ENCODE results near the gene YTHDF2.
"Not testable (repeated sequence)": the region's sequence is repeated elsewhere in the genome, so short reads cannot be mapped to it uniquely, and the experiment has no call there.

Gene YTHDF2

DNA sequence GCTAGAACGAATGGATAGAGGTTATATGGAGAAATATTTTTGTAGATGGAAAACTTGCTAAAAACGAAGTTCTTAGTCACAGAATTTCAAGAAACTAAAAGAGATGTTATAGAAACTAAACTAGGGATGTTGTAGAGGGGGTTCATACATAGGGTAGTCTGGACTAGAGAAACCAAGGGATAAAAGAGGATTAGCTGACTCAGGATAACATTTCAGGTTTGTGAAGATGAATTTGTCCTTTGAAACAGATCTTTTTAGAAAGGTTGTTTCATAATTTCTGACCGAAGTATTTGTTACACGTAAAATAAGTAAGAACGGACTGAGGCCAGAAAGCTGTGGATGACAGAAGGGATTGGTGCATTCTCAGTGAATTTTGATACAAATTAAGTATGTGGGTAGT lies 13.6 kb downstream of the YTHDF2 start:
- no peak overlapping the region for H3K4me3 ChIP-seq (ENCODE audit: low read depth, low read length)
- DNase-seq (ENCODE audit: low read depth), result no peak
- TF ChIP-seq, protein P1, sequence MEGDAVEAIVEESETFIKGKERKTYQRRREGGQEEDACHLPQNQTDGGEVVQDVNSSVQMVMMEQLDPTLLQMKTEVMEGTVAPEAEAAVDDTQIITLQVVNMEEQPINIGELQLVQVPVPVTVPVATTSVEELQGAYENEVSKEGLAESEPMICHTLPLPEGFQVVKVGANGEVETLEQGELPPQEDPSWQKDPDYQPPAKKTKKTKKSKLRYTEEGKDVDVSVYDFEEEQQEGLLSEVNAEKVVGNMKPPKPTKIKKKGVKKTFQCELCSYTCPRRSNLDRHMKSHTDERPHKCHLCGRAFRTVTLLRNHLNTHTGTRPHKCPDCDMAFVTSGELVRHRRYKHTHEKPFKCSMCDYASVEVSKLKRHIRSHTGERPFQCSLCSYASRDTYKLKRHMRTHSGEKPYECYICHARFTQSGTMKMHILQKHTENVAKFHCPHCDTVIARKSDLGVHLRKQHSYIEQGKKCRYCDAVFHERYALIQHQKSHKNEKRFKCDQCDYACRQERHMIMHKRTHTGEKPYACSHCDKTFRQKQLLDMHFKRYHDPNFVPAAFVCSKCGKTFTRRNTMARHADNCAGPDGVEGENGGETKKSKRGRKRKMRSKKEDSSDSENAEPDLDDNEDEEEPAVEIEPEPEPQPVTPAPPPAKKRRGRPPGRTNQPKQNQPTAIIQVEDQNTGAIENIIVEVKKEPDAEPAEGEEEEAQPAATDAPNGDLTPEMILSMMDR (IDR thresholded peaks at IDR 0.05; ENCODE audit: low read depth, low read length, missing control alignments), result no peak

DNA sequence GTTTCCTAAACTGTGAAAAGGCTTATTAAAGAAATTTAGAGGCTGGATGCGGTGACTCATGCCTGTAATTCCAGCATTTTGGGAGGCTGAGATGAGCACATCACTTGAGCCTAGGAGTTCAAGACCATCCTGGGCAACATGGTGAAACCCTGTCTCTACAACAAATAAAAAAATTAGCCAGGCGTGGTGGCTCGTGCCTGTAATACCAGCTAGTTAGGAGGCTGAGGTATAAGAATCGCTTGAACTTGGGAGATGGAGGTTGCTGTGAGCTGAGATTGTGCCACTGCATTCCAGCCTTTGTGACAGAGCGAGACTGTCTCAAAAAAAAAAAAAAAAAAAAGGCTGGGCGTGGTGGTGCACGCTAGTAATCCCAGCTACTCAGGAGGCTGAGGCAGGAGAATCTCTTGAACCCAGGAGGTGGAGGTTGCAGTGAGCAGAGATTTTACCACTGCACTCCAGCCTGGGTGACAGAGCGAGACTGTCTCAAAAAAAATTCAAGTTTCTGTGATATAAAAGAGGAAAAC lies 14.1 kb downstream of the YTHDF2 start:
- DNase-seq (ENCODE audit: low read depth); H3K4me3 ChIP-seq (ENCODE audit: low read depth, low read length): not testable (repeated sequence)

DNA sequence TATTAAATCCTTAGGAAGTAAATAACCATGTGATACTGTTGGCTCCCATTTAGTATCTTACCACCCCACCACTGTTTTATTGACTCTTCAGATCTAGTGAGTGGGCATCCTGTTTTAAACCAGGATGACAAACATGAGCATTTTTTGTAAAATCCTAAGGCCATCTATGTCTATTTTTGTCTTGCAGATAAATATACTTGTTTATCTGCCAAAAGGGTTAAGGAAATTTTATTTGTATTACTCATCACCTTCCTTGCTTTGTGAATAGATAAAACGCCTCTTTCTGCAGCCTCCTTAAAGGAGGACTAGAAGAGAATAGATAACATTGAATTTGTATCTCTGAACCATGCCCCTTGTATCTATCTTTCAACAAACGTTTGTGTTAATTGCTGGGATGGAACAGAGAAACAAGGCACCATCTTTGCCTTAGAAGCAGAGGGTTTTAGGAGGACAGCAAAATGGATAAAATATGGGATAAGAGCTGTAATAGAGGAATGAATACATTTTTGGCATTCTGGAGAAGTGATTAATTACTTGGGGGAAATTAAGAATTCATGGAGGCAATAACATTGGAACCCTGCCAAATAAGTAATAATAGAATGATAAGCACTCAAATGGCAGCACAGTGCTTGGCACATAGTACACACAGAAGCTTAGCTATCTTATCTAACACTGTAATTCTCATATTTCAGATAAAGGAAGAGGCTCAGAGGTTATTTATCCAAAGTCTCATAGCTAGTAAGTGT lies 14.7 kb downstream of the YTHDF2 start:
- no peak overlapping the region for H3K4me3 ChIP-seq (ENCODE audit: low read depth, low read length)
- DNase-seq (ENCODE audit: low read depth), result no peak
- TF ChIP-seq, protein P1 (IDR thresholded peaks at IDR 0.05; ENCODE audit: low read depth, low read length, missing control alignments), result no peak

DNA sequence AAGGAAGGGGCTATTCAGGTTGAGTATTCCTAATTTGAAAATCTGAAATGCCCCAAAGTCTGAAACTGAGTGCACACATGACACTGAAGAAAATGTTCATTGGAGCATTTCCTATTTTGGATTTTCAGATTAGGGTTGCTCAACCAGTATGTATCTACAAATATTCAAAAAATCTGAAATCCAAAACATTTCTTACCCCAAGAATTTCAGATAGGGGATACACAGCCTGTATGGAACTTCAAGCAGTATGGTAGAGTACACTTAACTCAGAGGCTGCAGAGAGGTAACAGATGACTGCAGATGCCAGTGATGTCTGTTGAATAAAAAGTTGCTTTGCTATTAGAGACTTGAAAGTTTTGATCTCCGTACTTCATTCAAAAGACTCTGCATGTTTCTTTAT lies 19.0 kb downstream of the YTHDF2 start:
- TF ChIP-seq, protein P1 (IDR thresholded peaks at IDR 0.05; ENCODE audit: low read depth, low read length, missing control alignments), result no peak
- DNase-seq (ENCODE audit: low read depth), result no peak
- H3K4me3 ChIP-seq (ENCODE audit: low read depth, low read length), result no peak overlapping the region

DNA sequence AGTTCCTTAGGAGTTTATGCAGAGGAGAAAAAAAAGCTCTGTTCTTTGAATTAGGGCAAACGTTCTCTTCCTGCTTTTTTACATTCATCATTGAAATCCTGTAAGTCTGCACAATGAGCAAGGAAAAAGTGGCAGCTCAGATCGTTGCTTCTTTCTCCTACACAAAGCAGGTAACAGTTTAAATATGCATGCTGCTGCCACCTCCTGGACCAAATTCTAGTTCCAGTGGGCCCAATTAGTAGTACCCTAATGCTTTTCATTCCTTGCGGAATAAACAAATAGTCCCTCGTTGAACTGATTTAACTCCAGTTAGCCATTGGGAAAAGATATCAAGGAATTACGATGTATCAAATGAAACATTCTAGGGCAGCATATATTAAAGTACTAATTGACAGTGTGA lies 20.1 kb downstream of the YTHDF2 start:
- H3K4me3 ChIP-seq (ENCODE audit: low read depth, low read length), result no peak overlapping the region
- DNase-seq (ENCODE audit: low read depth), result no peak
- TF ChIP-seq, protein P1 (IDR thresholded peaks at IDR 0.05; ENCODE audit: low read depth, low read length, missing control alignments), result peak; percentile 3

DNA sequence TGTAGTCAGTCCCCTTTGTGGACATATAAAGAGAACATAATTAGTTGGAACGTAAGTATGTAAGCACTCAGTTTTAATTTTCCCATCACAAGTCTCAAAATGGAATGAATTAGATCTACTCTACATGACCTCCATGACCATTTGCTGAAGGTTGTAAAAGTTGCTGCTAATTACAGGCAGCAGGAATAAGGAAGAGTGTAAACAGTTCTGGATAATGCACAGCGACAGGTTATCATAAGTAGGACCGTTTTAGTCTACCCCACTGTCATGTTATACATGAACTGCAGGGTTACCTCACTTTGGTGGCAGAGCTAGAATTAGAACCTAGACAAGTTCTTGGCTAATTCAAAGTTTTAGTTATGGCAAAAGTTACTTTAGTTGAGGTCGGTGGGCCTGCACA lies 21.7 kb downstream of the YTHDF2 start:
- no peak for DNase-seq (ENCODE audit: low read depth)
- TF ChIP-seq, protein P1 (IDR thresholded peaks at IDR 0.05; ENCODE audit: low read depth, low read length, missing control alignments), result no peak
- no peak overlapping the region for H3K4me3 ChIP-seq (ENCODE audit: low read depth, low read length)

DNA sequence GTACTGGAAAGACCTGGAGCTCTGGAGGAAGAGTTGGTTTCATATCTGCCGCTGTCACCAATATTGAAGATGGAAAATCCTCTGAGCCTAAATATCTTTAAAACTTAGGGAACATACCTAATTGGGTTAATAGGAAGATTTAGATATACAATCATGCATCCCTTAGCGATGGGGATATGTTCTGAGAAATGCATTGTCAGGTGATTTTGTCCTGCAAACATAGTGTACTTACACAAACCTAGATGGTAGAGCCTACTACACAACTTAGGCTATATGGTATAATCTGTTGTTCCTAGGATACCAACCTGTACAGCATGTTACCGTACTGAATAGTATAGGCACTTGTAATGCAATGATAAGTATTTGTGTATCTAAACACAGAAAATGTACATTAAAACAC lies 22.5 kb downstream of the YTHDF2 start:
- DNase-seq (ENCODE audit: low read depth), result no peak
- TF ChIP-seq, protein P1 (IDR thresholded peaks at IDR 0.05; ENCODE audit: low read depth, low read length, missing control alignments), result no peak

More for the DNA sequence above, 22.5 kb downstream of the YTHDF2 start:
- no peak overlapping the region for H3K4me3 ChIP-seq (ENCODE audit: low read depth, low read length)
